Measurements from ENCODE around the gene MECP2.

DNA sequence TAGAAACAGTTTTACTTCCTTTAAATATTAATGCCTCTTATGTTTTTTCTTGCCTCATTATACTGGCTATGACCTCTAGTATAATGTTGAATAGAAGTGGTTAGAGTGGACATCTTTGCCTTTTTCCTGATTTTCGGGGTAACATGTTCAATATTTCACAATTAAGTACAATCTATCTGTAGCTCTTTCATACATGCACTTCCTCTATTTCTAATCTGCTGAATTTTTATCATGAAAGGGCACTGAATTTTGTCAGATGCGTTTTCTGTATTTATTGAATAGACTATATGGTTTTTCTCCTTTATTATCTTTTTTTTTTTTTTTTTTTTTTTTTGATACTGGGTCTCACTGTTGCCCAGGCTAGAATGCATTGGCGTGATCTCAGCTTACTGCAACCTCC is 29.0 kb downstream of the MECP2 start:
- TF ChIP-seq, protein P1, sequence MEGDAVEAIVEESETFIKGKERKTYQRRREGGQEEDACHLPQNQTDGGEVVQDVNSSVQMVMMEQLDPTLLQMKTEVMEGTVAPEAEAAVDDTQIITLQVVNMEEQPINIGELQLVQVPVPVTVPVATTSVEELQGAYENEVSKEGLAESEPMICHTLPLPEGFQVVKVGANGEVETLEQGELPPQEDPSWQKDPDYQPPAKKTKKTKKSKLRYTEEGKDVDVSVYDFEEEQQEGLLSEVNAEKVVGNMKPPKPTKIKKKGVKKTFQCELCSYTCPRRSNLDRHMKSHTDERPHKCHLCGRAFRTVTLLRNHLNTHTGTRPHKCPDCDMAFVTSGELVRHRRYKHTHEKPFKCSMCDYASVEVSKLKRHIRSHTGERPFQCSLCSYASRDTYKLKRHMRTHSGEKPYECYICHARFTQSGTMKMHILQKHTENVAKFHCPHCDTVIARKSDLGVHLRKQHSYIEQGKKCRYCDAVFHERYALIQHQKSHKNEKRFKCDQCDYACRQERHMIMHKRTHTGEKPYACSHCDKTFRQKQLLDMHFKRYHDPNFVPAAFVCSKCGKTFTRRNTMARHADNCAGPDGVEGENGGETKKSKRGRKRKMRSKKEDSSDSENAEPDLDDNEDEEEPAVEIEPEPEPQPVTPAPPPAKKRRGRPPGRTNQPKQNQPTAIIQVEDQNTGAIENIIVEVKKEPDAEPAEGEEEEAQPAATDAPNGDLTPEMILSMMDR (conservative IDR thresholded peaks at IDR 0.05; ENCODE audit: low read length) = no peak
- TF ChIP-seq EZH2phosphoT487 (IDR thresholded peaks at IDR 0.05; ENCODE audit: borderline replicate concordance) = no peak
